Measurements from ENCODE around the gene LARGE1. TPM values are rescaled to one million over a fixed set of nuclear protein-coding genes. Genes with fewer than 3 reads are reported as not detected.
"Not testable (repeated sequence)": the region's sequence is repeated elsewhere in the genome, so short reads cannot be mapped to it uniquely, and the experiment has no call there.

LARGE1 gene
- total RNA-seq, 4 donors from 2014 or later = 18.7 to 82.1 (median 39.2) TPM

GRCh38 chr22:33570110-33570509 is 350.2 kb downstream of the LARGE1 start:
- no peaks in the 10 kb centered on the region for H3K9me3 ChIP-seq
- DNase-seq = no peak
- no peak overlapping the region for H3K27ac ChIP-seq
- H3K4me3 ChIP-seq = no peak overlapping the region
- H3K27me3 ChIP-seq = no peaks in the 10 kb centered on the region
- H3K36me3 ChIP-seq = no peaks in the 10 kb centered on the region
- no peaks in the 10 kb centered on the region for H3K4me1 ChIP-seq
- TF ChIP-seq CTCF (IDR thresholded peaks at IDR 0.05) (no peak), POLR2A (IDR thresholded peaks at IDR 0.05) (no peak)
- intact Hi-C loops (cut with DNase I; ENCODE audit: low total_unique reads) = no loop called here

- Histone ChIP-seq H3K4me1 (no peaks in the 10 kb centered on the region), H3K27ac (no peak overlapping the region), H3K9me3 (no peaks in the 10 kb centered on the region), H3K36me3 (no peaks in the 10 kb centered on the region), H3K27me3 (no peaks in the 10 kb centered on the region), H3K4me3 (no peak overlapping the region)
- intact Hi-C loops (cut with DNase I; ENCODE audit: low total_unique reads) = no loop called here
- no peak for DNase-seq
- TF ChIP-seq CTCF (IDR thresholded peaks at IDR 0.05) = no peak
- TF ChIP-seq POLR2A (IDR thresholded peaks at IDR 0.05) = no peak
These were observed 350.7 kb downstream of the LARGE1 start for GRCh38 chr22:33569559-33569958.

DNA sequence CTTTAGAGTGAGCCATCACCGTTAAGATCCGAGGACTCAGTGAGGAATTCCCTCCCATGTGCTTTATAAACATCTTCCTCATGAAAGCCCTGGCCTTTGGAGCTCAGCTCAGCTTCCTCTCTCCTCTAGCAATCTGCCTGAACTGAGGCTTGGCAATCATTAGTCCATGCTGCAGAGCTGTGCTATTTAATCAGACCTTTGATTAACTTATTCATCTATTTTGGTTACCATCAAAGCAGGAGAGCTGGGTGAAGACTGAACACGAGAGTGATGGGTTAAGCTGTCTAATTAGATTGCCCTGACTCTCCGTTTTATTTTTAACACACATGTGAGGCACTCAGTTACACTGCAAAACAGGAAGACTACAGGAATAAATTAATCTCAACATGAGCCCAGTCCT is 351.3 kb downstream of the LARGE1 start:
- no peaks in the 10 kb centered on the region for H3K36me3 ChIP-seq
- H3K27me3 ChIP-seq = no peaks in the 10 kb centered on the region
- intact Hi-C loops (cut with DNase I; ENCODE audit: low total_unique reads) = no loop called here
- no peak overlapping the region for H3K27ac ChIP-seq
- H3K9me3 ChIP-seq = no peaks in the 10 kb centered on the region
- TF ChIP-seq POLR2A (IDR thresholded peaks at IDR 0.05) = no peak
- no peak for TF ChIP-seq CTCF (IDR thresholded peaks at IDR 0.05)
- no peak for DNase-seq
- no peaks in the 10 kb centered on the region for H3K4me1 ChIP-seq
- H3K4me3 ChIP-seq = no peak overlapping the region

DNA sequence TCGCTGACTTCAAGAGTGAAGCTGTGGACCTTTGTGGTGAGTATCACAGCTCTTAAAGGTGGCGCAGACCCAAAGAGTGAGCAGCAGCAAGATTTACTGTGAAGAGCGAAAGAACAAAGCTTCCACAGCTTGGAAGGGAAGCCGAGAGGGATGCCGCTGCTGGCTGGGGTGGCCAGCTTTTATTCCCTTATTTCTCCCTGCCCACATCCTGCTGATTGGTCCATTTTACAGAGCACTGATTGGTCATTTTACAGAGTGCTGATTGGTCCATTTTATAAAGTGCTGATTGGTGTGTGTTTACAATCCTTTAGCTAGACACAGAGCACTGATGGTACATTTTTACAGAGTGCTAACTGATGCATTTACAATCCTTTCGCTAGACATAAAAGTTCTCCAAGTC is 353.8 kb downstream of the LARGE1 start:
- H3K27me3 ChIP-seq; H3K4me1 ChIP-seq; H3K4me3 ChIP-seq; H3K36me3 ChIP-seq; H3K27ac ChIP-seq; intact Hi-C loops (cut with DNase I; ENCODE audit: low total_unique reads); H3K9me3 ChIP-seq; DNase-seq: not testable (repeated sequence)

DNA sequence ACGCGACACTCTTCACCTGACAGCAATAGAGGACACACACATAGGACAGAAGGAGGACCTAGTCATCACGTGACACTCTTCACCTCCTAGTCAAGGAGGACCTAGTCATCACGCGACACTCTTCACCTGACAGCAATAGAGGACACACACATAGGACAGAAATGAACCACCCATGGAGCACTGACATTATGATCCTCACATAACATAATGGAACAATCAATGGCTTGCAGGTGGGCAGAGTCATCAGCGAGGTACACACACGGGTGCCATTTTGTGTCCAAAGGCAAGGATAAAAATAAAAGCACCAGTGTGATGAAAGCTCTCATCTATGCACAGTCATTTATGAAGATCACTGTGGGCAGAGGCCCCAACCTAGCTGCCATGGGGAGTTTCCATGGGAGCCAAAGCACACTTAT is 354.7 kb downstream of the LARGE1 start:
- no peak for DNase-seq
- Histone ChIP-seq H3K4me1 (no peaks in the 10 kb centered on the region), H3K27ac (no peak overlapping the region), H3K4me3 (no peak overlapping the region), H3K27me3 (no peaks in the 10 kb centered on the region), H3K9me3 (no peaks in the 10 kb centered on the region), H3K36me3 (no peaks in the 10 kb centered on the region)
- TF ChIP-seq POLR2A (IDR thresholded peaks at IDR 0.05) = no peak
- intact Hi-C loops (cut with DNase I; ENCODE audit: low total_unique reads) = no loop called here

- Histone ChIP-seq H3K4me3 (no peak overlapping the region), H3K27ac (no peak overlapping the region), H3K27me3 (no peaks in the 10 kb centered on the region), H3K4me1 (no peaks in the 10 kb centered on the region), H3K36me3 (no peaks in the 10 kb centered on the region), H3K9me3 (no peaks in the 10 kb centered on the region)
- DNase-seq = no peak
- no peak for TF ChIP-seq CTCF (IDR thresholded peaks at IDR 0.05)
- no peak for TF ChIP-seq POLR2A (IDR thresholded peaks at IDR 0.05)
- intact Hi-C loops (cut with DNase I; ENCODE audit: low total_unique reads) = no loop called here
These were observed 355.6 kb downstream of the LARGE1 start for GRCh38 chr22:33564683-33565082.

Measured in uterus (tissue), 4 donors.